CD4-positive, alpha-beta T cell treated with Interleukin-12 subunit alpha and Interleukin-12 subunit beta, for 1 hour (primary cell): Measurements from ENCODE around the gene SAMD11.
"Not testable (repeated sequence)": the region's sequence is repeated elsewhere in the genome, so short reads cannot be mapped to it uniquely, and the experiment has no call there.

ENCODE experiments used
- DNase-seq: peaks from one replicate; pipeline ENCODE4 v3.0.0-alpha.2; 2020

SAMD11 gene

DNA sequence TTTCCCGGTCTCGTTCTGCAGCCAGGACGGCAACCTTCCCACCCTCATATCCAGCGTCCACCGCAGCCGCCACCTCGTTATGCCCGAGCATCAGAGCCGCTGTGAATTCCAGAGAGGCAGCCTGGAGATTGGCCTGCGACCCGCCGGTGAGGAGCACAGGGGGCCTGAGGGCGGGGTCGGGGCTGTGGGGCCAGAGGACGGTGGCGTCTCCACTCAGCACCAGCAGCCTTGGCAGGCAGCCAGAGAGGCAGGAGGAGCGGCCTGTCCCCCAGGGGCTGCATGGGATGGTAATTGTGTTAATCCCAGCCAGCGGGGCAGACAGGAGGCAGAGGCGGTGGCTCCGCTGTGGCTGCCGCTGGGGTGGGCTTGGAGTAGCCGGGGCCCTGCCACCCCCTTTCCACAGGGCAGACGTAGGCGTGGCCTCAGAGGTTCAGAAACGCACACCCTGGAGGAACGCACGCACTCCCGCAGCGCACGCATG is 12.1 kb downstream of the SAMD11 start:
- no peak for DNase-seq

DNA sequence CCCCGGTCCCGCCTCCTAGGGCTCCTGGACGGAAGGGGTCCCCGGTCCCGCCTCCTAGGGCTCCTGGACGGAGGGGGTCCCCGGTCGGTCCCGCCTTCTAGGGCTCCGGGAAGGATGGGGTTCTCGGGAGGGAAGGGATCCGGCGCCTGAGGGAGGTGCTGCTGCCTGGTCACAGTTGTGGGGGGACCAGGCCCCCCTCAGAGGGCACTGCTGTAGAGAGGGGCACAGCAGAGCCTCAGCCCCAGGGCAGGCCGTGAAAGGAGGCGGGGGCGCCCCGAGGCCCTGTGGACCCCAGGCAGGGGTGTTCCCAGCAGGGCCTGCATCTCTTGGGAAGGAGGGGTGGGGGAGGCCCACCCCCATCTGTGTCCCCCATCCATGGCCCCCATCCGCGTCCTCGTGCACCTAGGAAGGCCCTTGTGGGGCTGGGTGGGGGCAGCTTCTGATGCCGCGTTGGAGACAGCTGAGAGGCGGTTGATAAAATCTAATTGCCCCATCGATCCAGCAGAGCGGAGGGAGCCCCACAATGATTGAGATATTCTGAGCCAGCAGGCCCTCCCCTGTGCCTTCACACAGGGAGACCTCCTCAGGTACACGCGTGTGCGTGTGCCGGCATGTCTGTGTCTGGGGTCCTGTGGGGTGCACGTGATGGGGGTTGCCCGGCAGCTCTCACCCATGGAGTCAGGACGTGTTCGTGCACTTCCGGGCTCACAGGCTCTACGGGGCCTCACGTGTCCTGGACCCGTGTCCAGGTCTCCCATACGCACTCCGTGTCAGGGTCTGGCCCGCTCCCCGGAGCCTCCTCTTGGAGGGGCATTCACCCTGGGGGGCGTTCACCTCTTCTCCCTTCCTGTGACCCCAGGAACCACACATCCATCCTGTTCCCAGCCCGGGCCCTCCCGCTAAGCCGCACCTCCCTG is 12.9 kb downstream of the SAMD11 start:
- no peak for DNase-seq

DNA sequence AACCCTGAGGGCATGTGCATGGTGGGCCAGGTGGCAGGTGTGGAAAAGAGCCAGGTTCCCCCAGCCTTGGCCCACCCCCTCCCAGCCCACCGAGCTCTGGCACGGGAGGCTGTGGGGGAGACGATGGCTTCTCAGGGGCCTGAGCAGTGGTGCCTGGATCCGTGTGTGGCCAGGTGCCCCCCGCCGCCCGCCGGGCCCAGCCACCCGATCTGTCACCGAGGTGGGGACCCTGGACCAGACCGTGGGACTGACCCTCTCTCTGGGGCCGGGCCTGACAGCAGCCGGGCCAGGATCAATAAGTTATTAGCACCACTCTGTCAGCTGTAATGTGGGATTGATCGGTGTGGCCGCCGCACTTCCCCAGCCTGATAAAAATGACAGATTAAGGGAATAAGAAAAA is 13.8 kb downstream of the SAMD11 start:
- no peak for DNase-seq

DNA sequence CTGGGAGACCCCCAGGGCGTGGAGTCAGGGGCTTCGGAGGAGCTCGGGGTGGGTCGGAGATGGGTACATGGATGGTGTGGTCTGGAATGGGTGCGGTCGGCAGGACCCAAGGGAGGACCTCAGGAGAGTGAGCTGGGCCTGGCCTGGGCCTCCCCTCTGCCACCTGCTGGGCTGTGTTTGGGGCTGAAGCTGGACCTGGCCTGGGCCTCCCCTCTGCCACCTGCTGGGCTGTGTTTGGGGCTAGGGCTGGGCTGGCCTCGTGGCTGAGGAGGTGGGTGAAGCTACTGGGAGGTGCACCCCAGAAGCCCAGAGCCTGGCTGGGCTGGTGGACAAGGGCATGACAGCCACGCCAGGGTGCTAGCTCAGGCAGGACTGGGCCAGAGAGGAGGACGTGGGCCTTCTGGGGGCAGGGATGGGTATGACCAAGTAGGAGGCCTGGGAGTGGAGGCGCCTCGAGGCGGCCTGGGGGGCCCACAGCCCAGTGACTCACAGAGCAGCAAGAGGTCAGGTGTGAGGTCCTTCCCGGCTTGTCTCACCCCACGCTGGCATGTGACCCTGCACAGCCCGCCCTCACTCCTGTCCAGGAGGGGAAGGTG is 14.5 kb downstream of the SAMD11 start:
- DNase-seq: no peak

DNA sequence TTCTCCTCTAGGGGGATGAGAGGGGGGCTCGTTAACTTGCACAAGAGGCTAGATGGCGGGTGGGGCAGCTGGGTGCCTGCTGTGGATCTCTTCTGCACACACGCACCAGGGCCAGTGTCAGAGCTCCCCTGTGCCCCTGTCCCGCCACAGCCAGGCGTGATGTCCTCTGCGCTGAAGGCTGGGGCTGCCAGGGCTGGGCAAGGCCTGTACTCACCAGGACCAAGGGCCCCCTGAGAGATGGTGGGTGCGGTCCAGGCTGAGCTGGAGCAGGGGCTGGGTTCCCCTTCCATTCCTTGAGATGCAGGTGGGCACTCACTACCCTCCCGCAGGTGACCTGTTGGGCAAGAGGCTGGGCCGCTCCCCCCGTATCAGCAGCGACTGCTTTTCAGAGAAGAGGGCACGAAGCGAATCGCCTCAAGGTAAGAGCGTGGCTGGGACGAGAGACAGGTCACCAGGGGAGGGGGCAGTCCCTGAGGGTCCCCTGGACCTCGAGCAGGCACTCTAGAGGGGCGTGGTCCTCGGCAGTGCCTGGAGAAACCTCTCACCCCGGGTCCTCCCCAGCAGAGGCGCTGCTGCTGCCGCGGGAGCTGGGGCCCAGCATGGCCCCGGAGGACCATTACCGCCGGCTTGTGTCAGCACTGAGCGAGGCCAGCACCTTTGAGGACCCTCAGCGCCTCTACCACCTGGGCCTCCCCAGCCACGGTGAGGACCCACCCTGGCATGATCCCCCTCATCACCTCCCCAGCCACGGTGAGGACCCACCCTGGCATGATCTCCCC is 15.2 kb downstream of the SAMD11 start:
- no peak for DNase-seq

DNA sequence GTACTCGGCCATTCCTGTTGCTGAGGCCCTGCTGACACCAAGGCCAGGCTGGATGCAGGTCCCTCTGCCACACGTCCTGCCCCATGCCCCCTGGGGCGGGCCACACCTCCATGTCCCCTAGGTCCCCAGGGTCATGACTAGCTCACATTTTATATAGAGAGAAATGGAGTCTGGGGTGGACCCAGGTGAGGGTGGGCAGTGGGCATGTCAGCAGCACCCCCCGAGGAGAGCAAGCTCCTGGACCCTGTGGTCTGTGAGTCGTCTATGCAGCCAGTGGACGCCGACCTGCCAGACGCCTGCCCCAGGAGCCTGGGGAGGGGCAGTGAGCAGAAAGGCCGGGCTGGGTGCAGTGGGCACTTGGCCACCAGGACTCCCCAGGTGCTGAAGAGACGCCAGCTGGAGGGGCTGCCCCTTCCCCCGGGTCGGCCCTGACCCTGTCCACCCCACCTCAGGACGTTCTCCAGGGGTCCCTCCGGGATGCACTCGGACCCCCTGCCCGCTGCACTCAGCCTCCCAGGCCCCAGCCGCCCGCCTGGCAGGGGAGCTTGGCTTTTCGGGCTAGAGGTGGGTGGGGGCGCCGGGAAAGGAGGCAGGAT is 15.9 kb downstream of the SAMD11 start:
- DNase-seq: no peak

DNA sequence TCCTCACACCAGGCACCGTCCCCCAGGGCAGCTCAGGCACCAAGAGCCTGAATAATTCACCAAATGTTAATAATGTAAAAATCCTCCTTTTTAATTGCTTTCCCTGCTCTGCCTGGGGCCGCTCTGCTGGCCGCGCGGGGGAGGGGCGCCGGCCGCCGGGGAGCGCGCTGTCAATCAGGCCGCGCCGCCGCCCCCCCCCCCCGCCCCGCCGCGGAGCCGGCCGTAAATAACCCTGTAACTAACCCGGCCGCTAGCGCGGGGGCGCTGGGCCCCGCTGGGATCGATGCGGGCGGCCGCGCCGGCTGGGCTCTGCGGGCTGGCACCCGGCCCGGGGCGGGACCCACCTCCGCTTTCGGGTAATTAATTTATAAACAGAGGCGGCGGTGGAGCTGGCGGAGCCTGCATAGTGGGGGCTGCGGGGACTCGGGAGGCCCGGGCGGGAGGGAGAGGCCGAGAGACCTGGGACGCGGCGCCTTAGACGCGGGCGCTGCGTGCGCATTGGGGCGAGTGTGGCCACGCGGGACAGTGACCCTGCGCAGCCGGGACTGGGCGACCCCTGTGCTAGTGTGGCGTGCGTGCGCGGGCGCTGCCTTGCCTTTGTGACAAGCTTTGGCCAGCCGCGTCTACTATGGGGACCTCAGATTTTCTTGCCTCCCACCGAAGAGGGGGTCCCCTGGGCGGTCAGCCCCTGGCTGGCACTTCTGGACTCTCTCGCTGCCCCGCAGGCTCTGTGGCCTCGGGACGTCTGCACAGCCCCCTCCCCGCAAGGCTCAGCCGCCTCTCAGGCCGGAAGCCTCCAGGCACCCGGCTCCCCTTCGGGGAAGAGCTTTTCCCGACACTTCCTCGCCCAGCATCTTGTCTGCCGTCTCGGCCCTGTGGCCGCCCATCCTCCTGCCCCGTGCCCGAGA is 16.6 kb downstream of the SAMD11 start:
- peak; percentile 35 for DNase-seq

DNA sequence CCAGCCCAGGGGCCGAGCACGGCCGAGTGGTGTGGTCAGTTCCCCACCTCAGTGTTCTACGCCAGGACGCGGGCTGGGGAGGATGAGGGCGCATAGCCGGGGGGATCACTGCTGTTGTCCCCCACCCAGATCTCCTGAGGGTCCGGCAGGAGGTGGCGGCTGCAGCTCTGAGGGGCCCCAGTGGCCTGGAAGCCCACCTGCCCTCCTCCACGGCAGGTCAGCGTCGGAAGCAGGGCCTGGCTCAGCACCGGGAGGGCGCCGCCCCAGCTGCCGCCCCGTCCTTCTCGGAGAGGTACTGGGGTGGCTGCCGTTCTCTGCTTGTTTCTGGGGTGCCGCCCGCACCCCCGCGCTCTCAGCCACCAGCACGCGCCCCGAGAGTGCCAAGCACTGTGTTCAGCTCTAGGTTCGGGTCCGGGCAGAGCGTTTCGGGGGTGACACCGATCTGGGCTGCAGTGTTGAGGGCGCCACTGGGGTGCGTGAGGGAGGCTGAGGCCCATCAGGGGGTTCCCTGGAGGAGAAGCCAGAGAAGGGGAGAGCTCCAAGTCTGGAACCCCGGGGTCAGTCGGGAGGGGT is 17.4 kb downstream of the SAMD11 start:
- DNase-seq: no peak

DNA sequence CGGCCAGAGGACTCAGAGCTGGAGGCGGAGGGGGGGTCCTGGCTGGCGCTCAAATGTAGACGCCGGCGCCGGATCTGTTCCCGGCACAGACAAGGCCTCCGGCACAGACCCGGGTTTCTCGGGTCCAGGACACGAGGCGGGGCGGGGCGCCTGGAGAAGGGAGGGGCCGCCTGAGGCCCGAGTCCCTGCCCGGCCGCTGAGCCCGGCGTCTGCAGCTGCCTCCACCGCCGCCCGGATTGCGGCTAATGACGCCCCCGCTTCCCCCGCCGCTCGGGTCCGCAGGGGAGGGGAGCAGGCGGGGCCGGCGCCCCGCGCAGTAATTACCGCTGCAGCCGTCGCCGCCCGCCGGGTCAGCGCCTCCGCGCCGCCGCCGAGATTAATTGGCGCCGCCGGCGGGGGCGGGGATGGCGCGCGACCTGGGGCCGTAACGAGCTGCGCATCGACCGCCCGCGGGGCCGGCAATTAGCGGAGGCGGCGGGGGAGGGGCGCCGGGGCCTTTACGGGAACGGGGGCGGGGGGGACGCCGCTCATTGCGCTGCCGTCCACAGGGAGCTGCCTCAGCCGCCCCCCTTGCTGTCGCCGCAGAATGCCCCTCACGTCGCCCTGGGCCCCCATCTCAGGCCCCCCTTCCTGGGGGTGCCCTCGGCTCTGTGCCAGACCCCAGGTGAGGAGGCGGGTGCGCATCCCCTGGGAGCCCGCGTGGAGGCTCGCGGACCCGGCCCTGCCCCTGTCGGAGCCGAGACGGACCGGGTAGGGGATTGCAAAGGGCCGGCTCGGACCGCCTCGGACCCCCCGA is 18.1 kb downstream of the SAMD11 start:
- DNase-seq: no peak

DNA sequence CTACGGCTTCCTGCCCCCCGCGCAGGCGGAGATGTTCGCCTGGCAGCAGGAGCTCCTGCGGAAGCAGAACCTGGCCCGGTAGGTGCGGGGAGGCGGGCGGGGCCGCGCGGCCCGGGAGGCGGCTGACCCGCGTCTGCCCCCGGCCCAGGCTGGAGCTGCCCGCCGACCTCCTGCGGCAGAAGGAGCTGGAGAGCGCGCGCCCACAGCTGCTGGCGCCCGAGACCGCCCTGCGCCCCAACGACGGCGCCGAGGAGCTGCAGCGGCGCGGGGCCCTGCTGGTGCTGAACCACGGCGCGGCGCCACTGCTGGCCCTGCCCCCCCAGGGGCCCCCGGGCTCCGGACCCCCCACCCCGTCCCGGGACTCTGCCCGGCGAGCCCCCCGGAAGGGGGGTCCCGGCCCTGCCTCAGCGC is 18.7 kb downstream of the SAMD11 start:
- DNase-seq: no peak

DNA sequence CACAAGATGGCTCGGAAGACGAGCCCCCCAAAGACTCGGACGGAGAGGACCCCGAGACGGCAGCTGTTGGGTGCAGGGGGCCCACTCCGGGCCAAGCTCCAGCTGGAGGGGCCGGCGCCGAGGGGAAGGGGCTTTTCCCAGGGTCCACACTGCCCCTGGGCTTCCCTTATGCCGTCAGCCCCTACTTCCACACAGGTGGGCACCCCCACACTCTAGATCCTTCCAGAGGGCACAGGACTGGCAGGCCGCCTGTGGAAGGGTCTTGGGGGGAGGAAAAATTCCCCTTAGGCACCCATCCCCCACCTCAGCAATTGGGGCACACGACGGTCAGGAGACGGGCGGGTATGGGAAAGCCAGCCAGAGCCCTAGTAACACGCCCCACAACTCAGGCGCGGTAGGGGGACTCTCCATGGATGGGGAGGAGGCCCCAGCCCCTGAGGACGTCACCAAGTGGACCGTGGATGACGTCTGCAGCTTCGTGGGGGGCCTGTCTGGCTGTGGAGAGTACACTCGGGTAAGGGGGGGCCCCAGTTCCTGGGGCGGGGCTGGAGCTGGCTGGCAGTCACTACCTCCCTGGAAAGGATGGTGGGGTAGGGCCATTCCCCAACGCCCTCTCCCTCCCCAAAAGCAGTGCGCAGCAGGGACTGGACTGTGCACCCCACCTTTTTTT is 19.3 kb downstream of the SAMD11 start:
- no peak for DNase-seq

DNA sequence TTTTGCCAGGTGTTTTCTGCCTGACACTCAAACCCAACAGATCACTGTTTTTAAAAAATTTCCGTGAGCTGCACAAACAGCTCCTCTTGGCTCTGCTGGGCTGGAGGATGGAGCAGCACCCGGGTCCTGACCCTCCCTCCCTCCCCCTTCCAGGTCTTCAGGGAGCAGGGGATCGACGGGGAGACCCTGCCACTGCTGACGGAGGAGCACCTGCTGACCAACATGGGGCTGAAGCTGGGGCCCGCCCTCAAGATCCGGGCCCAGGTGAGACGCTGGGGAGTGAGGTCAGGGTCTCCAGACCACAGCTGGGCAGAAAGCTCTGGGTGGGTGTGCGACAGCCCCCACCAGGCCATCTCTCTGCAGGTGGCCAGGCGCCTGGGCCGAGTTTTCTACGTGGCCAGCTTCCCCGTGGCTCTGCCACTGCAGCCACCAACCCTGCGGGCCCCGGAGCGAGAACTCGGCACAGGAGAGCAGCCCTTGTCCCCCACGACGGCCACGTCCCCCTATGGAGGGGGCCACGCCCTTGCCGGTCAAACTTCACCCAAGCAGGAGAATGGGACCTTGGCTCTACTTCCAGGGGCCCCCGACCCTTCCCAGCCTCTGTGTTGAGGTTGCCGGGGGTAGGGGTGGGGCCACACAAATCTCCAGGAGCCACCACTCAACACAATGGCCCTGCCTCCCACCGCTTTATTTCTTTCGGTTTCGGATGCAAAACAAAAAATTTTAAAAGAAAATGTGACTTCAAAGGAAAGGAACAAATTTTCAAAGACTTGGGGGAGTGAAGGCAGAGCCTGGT is 20.0 kb downstream of the SAMD11 start:
- no peak for DNase-seq

DNA sequence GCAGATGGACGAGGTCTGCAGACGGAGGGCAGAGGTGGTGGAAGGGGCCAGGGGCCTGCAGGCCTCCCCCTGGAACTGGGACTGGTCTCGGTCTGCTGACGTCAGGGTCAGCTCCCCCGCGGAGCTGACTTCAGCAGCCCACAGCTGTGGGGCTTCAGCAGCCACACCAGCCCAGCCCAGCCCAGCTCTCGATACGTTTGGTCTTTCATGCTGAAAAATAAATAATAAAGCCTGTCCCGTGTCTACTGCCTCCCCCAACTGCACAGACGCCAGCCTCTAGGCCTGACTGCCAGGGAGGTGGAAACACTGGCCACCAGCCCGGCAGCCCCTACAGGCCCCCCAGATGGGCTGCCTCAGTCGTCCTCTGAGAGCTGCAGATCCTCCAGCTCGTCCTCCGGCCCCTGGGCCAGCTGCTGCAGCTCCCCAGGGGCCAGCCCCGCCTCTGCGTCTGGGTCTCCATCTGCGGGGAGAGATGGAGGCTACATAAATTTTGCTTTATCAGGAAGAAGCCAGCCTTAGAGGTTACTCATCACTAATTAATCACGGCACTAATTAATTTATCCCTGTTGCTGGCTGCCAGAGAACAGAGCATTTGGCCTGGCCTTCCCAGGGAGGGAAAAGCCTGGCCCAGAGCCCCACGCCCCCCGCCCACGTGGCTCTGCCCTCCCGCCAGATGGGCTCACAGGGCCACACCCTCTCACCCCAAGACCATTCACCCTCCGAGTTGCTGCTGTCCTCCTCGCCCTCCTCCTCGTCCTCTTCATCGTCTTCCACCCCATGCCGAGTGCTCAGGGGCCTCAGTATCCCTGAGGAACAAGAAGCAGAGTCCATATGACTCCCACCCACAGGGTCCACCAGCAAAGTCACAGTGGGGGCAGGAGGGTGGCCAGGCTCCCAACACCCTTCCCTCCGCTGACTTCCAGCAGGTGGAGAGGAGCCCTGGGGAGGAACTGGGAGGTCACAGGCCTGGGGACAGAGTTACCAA is 20.9 kb downstream of the SAMD11 start:
- no peak for DNase-seq

DNA sequence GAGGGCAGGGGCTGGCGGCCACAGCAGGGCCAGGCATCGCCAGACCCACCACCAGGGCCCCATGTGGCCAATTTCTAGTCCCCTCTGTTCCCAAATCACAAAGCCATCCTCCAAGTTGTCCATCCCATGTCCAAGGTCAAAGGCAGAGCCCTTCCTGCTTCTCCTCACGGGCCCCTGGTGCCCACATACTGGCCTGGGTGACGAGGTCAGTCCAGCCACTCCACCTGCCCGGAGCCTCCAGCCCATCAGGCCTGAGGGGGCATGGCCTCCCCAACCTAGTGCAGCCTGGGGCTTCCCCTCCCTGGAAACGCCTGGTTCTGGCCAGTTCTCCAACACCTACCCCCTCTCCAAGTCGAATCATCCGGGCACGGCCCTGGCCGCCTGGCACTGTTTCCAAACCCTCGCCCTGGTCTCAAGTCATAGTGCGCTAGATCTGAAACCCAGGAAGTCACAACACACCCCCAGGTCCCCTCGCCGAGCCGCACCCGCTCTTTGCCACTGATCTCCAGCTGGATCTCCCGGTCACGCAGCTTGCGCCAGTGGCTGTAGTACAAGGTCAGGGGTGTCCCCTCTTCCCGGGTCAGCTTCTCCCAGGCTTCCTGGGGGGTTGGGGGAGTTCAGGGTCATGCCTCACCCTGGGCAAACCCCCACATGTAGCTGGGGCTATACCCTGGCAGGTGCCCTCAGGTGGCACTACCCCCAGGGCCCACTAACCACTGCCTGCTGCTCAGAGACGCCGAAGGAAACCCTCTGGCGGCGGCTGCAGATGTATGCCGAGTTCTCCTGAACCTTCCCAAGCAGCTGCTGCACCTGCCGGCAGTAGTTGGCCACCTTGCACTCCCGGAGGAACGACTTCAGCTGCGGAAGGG is 22.2 kb downstream of the SAMD11 start:
- DNase-seq: no peak

DNA sequence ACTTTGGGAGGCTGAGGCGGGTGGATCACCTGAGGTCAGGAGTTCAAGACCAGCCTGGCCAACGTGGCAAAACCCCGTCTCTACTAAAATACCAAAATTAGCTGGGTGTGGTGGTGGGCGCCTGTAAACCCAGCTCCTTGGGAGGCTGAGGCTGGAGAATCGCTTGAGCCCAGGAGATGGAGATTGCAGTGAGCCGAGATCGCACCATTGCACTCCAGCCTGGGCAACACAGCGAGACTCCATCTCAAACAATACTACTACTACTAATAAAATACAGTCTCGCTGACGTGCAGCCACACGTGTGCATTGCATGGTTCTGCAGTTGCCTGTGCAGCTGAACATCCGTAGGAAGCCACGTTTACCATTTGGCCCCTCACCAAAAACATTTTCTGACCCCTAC is 23.1 kb downstream of the SAMD11 start:
- not testable (repeated sequence) for DNase-seq

DNA sequence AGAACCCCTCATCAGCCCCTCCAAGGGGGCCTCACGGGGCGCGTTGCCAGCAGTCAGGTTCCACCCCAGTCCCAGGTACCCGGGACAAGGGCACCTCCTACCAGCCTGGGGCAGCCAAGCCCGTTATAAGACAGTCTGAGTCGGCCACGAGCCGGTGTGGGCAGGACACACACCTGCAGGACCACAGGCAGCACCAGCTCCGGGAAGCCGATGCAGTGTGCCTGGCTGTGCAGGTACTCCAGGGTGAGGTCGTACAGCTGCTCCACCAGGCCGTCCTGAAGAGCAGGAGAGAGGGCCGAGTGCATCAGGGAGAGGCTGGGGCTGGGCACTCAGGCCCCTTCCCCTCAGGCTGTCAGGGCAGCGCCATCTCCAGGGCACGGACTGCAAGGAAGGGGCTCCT is 24.2 kb downstream of the SAMD11 start:
- no peak for DNase-seq

DNA sequence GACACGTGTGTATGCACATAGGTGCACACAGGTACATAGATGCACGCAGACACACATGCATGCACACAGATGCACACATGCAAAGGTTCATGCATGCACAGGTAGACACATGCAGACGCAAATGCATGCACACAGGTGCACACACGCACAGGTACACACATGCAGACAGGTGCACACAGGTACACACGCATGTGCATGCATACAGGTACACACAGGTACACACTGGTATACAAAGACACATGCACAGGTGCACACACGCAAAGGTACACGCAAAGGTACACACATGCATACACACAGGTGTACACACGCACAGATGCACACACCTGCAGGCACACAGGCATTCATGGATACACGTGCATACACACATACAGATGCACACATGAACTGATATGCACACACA is 26.5 kb downstream of the SAMD11 start:
- DNase-seq: no peak
